ENCODE results near the gene IRF2BP1.
"Not testable (repeated sequence)": the region's sequence is repeated elsewhere in the genome, so short reads cannot be mapped to it uniquely, and the experiment has no call there.

IRF2BP1 gene

DNA sequence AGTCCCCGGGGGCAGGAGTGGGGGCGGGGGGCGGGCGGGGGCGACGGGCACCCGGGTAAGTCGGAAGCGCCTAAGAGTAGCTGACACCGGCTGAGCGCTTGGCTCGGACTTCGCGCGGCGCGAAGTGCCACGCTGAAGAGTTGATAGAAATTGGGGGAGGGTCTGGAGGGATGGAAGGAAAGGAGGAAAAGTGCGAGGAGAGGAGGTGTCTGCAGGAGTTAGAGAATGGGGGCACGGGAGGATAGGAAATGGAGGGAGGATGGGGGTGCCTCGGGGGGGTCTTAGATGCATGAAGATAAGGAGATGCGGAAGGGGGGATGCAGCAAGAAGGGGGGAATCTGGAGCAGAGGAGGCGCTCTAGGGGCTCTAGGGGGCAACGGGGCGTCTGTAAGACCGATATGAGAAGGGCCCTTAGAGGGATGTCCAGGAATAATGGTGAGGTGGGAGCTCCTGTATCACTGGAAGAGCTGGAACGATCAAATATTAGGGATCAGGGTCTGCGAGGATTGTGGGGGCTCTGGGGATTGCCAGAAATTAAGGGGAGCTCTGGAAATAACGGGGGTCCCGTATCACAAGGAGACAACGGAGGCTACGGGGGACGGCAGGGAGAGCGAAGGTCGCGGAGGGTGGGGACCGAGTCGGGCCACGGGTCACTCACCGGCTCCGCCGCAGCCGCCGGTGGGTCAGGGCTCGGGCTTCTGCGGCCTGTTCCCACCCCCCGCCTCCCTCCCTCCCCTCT is 16.1 kb upstream of the IRF2BP1 start, which contains the start of gene MYPOP:
Gene MYPOP, minus strand, starts transcription at position 702 of the 739 bp plus-strand sequence. CDS start 840 bp downstream, outside the sequence.
- no peak for DNase-seq

DNA sequence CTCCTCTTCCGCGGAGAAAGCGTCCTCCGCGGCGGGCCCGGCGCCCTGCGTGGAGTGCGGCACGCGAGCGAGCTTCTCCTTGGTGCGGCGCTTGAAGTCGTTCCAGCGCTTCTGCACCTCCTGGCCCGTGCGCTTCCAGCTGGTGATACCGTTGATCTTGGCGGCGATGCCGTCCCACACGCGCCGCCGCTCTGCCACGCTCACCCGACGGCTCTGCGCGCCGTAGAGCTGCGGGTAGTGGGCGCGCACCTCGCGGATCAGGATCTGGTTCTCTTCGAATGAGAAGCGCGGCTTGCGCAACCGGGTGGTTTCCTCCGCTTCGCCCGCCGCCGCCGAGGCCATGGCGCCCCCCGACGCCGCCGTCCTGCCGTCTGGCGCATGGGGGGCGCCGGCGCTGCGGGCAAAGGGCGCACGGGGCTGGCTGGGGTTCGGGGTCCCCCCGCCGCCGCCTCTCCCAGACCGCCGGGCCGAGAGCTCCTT is 15.5 kb upstream of the IRF2BP1 start:
- DNase-seq = no peak

DNA sequence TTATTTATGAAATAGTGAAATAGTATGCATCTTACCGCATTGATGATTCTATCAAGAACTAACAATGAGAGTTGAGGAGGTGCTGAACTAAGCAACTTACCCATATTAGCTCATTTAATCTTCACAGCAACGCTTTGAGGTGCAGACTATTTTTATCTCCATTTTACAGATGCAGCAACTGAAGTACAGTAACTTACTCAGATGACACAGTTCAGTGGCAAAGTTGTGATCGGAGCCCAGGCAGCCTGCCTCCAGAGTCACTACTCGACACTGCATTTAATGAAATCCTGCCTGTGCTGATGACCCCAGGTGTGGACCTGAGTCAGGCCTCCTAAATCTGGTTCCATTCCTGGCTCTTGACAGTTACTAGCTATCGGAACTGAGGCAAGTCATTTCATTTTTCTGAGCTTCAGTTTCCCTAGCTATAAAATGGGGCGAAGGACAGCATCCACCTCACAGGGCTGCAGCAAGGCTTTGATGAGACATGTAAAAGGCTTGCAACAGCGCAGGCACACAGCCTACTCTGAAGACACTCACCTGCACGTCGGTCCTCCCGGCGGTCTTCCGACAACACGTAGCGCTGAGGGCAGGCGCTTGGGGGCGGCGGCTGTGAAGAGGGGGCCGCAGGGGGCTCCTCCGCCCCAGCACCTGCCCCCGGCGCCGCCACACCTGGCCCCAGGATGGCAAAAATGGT is 14.9 kb upstream of the IRF2BP1 start:
- DNase-seq = no peak

DNA sequence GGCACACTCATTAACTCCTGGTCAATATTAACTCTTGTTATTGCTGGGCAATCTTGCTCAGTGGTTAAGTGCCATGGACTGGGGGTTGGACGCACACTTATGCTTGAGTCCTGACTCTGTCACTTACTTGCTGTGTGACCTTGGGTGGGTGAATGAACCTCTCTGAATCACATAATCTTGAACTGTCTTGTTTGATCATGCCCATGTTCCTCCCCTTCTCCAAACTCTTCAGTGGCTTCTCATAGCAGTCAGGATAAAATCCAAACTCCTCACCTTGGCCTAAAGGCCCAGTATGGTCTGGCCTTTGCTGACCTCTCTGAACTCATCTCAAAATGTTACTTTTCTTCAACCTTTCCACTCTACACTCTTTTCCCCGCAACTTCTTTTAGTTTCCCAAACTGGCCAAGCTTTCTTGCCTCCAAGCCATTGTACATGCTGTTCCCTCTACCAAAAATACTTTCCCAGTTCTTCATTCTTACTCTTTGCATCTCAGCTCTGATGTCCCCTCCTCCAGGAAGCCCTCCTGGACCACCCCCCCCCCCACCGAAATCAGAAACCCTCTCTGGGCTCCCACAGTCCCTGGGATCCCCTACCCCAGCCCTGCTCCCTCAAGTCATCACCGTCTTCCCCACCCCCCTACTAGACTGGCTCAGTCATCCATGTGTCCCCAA is 14.1 kb upstream of the IRF2BP1 start:
- no peak for DNase-seq

DNA sequence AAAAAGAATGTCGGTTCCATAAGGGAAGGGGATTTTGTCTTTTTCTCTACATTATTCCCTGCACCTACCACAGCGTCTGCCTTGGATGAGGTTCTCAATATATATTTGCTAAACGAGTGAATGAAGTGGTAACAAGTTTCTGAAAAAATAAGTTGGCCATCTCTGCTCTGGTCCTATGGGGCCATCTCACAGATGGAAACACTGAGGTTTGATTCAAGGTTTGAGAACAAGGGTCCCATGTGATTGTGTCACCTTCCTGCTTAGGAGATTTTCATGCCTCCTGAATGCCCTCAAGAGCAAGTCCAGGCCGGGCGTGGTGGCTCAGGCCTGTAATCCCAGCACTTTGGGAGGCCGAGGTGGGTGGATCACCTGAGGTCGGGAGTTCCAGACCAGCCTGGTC is 13.3 kb upstream of the IRF2BP1 start:
- DNase-seq = no peak

DNA sequence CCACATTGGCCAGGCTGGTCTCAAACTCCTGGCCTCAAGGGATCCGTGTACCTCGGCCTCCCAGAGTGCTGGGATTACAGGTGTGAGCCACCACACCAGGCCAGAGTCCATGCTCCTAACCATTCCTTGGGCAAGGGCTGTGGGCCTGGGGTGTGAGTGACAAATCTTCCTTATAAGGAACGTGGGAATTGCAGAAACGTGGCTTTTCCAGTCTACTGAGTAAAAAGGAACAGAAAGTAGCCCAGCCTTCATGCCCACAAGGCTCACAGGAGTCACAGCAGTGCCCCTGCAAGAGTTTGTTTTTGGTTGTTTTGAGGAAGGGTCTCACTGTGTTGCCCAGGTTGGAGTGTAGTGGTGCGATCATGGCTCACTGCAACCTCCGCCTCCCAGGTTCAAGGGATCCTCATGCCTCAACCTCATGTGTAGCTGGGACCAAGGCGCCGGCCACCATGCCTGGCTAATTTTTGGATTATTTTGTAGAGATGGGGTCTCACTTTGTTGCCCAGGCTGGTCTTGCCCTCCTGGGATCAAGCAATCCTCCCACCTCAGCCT is 11.4 kb upstream of the IRF2BP1 start:
- no peak for DNase-seq

DNA sequence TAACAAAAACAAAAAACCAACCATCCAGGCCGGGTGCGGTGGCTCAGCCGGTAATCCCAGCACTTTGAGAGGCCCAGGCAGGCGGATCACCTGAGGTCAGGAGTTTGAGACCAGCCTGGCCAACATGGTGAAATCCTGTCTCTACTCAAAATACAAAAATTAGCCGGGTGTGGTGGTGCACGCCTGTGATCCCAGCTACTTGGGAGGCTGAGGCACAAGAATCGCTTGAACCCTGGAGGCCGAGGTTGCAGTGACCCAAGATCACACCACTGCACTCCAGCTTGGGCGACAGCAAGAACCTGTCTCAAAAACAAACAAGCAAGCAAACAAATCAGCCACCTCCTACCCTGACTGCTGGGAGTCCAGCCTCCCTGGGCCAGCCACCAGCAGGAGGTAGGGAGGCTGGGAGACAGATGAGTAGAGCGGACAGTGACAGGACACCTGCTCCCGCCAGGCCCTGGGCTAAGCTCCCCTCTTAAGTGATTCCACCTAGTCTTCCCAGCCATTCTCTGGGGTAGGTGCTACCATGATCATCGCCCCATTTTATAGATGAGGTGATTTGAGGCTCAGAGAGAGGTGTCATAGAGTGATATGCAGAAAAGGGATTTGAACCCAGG is 10.2 kb upstream of the IRF2BP1 start:
- DNase-seq = not testable (repeated sequence)

DNA sequence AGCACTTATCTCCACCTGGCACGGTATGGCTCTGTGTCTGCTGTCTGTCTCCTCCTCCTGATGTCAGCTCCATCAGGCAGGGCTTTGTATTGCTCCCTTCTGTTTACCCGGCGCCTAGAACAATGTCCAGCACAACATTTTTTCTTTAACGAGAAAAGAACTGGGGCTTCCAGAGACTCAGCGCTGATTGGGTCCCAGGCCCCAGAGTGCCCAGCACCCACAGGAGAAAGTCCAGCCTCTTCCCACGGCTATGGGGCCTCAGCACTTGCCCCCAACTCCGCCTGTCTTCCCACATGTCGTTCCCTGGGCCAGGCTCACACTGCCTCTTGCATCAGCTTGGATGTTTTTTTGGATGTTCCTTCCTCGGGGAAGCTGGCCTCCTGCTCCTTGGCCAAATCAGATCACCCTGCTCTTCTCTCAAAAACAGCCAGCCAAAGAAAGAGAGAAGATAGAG is 9.6 kb upstream of the IRF2BP1 start:
- no peak for DNase-seq

DNA sequence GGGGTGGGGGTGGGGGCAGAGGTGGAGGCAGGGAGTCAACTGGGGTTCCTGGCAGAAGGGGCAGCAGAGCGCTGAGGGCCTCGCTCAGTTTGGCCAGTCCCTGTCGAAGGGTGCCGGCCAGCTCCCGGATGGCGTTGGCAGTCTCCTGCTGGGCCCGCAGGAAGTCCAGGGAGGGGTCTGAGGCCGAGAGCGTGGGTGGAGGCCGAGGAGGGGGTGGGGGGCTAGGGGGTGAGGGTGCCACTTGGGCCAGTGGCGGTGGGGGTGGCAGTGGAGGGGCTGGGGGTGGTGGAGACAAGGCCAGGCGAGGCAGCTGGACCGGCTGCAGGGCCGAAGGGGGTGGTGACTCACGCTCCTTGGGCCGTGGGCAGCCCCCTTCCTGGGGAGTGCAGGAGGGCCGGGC is 4.9 kb upstream of the IRF2BP1 start:
- no peak for DNase-seq

DNA sequence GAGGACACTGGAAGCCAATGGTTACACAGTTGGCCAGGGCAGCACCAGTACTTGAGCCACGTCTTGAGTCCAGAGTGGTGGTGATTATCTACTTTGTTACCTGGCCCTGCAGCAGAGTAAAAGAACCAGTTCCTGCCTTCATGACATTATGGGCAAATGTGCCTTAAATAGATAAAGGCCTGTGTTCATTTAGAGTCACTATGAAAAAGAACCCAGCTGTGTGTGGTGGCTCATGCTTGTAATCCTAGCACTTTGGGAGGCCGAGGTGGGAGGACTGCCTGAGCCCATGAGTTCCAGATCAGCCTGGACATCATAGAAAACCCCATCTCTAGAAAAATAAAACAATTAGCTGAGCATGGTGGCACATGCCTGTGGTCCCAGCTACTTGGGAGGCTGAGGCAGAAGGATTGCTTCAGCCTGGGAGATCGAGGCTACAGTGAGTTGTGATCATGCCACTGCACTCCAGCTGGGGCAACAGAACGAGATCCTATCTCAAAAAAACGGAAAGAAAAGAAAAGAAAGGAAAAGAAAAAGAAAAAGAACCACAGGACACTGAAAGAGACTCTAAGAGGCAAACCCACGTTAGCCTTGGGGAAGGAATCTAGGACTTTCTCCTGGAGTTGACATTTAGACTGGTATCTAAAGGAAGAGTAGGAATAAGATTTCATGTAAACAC is 3.4 kb upstream of the IRF2BP1 start:
- DNase-seq = no peak

DNA sequence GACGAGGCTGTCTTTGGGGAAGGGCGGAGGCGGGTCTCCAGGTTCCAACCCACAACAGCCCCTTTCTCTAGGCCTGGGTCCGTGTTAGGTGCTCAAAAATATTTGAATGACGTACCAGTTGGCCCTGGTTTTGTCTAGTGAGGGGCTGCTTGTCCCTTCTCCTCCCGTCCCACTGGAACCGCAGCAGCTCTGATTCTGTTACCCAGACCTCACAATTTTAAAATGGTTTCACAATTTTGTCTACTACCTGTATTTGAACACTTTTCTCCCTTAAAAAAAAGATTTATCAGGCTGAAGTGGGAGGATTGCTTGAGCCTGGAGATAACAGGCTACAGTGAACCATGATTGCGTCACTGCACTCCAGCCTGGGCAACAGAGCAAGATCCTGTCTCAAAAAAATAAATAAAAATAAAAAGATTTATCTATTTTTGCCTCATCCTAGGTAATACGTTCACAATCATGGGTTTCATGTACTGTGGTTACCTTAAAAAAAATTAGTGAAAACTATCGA is 1.3 kb upstream of the IRF2BP1 start:
- no peak for DNase-seq

DNA sequence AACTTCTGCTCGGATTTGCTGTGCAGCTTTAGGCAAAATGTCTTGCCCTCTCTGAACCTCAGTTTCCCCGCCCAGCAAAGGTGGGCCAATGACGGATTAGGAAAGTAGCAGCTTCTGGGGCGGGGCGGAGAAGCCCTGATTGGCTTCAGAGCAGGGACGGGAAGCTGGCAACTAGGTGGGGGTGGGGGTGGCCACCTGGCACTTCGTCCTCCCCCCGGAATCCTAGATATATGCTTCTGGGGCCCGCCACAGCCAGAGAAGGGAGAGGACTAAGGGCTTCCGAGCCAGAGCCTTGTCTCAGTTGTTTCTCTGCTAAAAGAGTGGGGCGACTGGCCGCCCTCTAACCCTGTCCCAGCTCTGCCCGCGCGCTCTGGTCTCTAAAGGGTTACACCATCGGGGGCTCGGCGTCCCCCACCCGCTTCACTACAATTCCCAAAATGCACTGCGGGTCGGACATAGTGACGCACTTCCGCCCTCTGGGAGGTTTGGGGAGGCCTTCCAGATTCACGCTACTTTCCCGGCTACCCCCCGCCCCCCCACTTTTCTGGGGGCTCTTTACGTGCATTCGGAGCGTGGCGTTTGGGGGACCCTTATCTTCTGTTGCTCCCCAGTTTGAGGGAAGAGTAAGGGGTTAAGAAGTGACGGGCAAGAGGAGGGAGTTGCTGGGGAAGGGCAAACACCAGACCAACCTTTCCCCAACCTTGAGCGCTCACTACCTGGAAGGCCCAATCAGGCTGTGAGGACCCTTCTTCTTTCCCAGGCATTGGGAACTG is 672 bp upstream of the IRF2BP1 start:
- peak; percentile 87 for DNase-seq

DNA sequence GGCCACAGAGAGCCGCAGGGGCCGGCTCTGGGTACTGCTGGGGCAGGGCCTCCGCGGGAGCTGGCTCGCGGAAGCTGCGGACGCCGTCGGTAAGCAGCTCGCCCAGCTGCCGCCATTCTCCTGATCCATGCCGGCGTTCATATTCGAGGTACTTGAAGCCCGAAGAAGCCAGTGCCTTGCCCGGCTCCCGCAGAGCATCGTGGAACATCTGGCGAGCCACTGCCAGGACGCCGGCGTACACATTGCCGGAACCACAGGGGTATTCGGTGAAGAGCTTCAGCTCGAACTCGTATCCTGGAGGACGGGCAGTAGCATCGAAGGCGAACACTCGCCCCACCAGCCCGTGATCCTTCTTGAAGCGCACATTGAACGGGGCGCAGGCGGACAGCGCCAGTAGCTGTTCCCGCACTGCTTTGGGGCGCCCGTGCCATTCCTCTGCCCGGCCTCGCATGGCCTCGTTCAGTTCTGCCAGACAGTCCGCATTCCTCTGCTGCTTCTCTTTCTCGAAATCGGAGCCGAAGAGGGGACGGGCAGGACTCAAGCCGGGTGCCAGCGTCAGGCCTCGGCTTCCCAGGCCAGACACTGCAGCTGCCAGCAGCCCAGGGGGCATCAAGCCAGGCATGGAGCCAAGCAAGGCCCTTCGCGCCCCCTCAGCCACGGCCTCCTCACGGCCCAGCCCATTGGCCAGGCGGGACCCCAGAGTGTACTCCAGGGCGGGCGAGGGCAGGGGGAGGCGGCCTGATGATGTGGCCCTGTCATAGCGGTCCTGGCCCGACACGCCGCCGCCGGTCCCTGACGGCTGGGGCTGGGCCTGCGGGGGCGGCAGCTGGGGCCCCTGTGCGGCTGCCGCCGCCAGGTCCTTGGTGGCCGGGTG is 1.0 kb downstream of the IRF2BP1 start:
- DNase-seq = no peak

DNA sequence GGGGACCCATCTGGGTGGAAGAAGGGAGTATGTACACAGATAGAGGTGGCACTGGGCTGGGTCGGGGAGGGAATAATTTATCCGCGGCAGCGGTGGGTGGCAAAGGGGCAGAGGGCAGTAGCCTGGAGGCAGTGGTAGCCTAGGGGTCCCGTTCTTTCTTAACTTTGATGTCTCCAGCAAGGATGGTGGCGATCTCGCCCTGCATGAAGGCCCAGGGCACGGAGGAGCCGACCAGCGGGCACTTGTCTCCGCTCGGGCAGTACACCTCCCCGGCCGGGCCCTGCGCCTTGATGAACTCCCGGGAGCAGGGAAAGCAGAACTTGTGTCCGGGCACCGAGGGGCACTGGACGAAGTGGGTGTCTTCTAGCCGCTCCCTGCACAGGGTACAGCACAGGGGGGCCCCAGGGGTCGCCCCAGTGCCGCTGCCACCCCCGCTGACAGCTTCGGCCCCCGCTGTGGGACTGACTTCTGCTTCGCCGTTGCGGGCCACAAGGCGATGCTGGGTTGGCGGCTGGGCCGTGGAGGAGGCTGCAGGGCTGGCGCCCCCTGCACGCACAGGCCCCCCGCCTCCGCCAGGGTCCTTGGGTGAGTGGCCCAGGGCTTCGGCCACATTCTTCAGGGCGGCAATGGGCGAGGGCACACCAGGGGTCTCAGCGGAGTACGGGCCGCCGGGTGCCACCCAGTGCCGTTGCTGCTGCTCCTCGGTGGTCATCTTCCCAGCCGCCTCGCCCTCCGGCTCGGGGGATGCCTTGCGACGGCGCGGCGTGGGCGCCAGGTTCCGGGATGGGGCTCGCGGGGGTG is 1.9 kb downstream of the IRF2BP1 start:
- no peak for DNase-seq

DNA sequence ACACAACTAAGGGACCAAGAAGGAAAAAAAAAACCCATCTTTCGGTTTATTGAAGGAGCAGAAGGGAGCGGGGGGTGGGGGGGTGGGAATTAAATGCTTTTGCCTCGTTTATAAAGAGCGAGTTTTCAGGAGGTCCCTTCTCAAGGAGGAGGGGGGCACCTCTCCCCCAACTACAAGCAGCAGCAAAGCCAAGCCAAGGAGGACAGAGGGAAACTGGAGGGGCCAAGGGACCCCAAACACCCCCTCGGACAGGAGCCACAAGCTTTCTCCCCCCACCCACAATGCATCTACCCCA is 2.4 kb downstream of the IRF2BP1 start:
- DNase-seq = no peak

DNA sequence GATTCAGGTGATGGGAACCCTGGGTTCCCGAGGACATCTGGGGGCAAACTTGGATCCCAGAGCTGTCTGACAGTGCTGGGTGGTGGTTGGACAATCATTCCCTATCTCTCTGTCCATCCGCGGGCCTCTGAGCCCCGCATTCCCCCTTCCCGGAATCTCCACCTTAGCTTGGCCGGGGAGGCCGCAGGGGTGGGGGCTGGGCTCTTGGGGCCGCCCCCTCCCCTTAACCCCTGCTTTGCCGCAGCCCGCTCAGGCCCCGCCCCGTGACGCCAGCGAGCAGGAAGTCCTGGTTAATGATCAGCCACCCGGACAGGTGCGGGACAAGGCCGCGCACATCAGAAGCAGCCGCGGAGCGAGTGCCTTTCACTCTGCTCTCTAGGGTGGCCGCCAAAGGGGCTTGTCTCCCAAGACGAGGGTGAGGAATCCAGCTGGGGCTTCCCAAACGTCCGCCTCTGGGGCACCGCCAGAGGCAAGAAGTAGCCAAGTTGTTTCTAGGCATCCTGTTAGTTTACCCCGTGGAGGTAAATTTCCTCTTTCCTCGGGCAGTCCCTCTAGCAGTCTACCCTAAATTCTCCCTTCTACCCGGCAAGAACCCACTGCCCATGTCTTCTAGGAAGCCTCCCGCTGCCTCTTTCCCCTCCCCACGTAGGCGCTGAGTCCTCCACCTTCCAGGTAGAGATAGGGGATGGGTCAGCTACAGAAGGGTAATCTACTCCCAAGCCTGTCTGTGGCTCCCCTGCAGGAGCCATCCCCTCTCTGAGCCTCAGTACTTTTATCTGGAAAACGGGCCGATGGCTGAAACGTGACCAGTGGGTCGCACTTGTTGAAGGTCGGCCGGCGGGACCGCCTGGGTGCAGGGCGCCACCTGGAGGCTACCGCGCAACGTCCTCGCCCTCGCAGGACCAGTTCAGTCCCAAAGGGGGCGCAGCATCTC is 3.0 kb downstream of the IRF2BP1 start:
- DNase-seq = peak; percentile 77

DNA sequence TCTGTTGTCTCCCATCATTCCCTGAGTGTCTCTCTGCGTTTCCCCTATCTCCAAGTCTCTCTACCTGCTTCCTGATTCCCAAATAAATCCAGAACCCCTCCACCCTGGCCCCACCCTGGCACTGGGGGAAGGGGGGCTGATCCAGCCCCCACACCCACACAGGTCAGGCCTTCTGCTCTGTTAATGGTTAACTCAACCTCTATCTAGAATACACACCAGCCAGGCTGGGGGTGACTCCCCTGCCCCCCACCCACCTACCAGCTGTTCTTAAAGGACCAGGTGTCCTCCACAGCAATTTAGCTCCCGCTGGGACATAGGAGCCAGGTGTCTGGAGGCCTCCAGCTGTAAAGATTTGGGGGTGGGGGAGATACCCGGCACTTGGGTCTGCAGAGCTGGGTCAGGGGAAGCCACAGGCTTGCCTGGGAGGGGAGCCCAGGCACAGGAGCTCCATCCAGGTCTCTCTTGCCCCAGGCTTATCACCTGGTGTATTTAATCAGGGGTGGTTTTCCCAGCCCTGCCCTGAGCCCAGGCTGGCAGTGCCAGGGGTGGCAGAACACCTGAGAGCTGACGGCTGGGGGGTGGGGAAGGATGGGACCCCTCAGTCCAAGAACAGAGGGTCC is 3.9 kb downstream of the IRF2BP1 start:
- DNase-seq = no peak

Data from effector CD4-positive, alpha-beta T cell (primary cell).